Posterior vena cava (tissue), 2 donors: Measurements from ENCODE around the gene PCNX3. TPM values are rescaled to one million over a fixed set of nuclear protein-coding genes. Genes with fewer than 3 reads are reported as not detected.

Source experiments
- DNase-seq: peaks from one replicate; pipeline ENCODE4 v3.0.0-alpha.2; 2020; ENCODE audit warnings: low spot score
- intact Hi-C, 2 donors: fragments of 100-400 bp; cut with DNase I; formaldehyde crosslinking; loops; one replicate each; pipeline versions ENCODE4 v1.14.1 to v1.14.2; 2022 to 2023
- total RNA-seq, 2 donors: library from RNA; stranded (reverse); fragmentation: NEBNext Ultra II Directional; extraction: Animal tissue kit (Norgen Biotek cat#: 25700); gene quantifications; one replicate each; pipeline ENCODE4 v1.2.1, GENCODE V29; 2021
- donor health status: DM: yes; HTN: yes; CAD: no.
- donor health status: DM: yes; HTN: yes; CAD: no.

PCNX3 gene
- total RNA-seq, 2 donors from 2014 or later = 21.3 to 22.6 TPM

DNA sequence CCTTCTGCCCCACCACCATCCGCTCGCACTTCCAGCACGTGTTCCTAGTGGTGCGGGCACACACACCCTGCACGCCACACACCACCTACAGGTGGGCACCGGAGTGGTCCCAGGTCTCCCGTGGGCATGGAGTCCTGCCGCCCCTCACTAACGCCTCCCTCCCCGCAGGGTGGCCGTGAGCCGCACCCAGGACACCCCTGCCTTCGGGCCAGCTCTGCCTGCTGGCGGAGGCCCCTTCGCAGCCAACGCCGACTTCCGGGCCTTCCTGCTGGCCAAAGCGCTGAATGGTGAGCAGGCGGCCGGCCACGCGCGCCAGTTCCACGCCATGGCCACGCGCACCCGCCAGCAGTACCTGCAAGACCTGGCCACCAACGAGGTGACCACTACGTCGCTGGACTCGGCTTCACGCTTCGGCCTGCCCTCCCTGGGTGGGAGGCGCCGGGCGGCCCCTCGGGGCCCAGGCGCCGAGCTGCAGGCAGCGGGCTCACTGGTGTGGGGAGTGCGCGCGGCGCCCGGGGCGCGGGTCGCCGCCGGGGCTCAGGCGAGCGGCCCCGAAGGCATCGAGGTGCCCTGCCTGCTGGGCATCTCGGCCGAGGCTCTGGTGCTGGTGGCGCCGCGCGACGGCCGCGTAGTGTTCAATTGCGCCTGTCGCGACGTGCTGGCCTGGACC, 30.8 kb downstream of the PCNX3 start:
- intact Hi-C loops = no loop called here
- peak; percentile 76 for DNase-seq

DNA sequence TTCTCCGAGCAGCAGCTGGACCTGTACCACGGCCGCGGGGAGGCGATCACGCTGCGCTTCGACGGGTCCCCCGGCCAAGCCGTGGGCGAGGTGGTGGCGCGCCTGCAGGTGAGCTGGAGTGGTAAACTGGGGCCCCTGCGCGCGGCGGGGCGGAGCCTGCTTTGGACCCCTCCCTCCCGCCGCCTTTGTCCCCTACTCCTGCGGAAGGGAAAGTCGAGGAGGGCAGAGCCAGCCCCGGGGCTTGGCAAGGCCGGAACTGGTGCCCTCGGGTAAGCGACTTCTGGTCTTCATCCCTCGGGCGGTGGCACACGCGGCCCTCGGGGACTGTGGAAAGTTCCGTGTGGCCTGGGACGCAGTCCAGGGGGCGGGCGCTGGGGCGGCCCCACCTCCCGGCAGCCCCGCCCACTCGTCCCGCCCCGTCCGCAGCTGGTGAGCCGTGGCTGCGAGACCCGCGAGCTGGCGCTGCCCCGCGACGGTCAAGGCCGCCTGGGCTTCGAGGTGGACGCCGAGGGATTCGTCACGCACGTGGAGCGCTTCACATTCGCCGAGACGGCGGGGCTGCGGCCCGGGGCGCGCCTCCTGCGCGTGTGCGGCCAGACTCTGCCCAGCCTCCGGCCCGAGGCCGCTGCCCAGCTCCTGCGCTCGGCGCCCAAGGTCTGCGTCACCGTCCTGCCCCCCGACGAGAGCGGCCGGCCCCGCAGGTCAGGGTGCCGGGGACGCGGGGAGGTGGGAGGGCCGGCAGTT, 31.6 kb downstream of the PCNX3 start:
- intact Hi-C loops = no loop called here
- DNase-seq = peak; percentile 84

DNA sequence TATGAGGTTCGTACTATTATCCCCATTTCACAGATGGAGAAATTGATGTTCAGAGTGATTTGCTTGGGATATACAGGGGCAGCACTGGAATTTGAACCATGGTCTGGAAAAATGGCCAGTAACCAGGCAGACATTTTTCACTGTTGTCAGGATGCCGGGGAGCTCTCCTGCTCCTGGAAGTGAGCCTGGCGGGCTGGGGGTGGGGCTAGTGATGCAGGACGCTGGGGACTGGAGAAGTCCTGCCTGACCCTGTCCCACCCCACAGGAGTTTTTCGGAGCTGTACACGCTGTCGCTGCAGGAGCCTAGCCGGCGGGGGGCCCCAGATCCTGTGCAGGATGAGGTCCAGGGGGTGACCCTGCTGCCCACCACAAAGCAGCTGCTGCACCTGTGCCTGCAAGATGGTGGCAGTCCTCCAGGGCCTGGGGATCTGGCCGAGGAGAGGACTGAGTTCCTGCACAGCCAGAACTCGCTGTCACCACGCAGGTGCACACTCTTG, 33.5 kb downstream of the PCNX3 start:
- no peak for DNase-seq
- intact Hi-C loops = no loop called here

DNA sequence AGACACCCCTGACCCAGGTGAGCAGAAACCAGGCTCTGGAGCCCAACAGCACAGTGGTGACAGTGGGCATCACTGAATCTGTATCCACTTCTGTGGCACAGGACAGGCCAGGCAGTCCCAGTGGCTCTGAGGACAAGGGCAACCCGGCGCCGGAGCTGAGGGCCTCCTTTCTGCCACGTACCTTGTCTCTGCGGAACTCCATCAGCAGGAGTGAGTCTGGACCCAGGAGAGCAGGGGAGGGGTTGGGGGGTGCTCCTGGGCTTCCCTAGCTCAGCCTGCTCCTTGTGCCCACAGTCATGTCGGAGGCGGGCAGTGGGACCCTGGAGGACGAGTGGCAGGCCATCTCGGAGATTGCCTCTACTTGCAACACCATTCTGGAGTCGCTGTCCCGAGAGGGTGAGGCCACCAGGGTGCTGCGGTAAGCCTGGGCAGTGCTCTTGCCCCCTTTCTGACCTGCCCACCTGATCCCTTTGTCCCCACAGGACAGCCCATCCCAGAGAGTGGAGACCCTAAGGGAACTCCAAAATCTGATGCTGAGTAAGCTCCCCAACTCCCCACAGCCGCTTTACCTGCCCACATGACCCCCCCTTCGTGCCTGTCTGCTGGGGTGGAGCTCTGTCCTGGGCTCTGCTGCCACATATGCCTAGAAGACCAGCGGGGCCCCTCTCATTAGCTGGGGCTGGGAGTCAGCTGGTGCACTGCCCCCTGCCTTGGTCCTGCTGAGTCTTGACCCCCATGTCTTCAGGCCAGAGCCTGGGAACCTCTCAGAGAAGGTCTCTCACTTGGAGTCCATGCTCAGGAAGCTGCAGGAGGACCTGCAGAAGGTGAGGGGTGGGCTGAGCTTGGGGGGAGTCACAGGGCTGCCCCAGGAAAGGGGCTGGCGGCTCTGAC, 34.3 kb downstream of the PCNX3 start:
- DNase-seq = peak; percentile 78
- intact Hi-C loops = no loop called here

DNA sequence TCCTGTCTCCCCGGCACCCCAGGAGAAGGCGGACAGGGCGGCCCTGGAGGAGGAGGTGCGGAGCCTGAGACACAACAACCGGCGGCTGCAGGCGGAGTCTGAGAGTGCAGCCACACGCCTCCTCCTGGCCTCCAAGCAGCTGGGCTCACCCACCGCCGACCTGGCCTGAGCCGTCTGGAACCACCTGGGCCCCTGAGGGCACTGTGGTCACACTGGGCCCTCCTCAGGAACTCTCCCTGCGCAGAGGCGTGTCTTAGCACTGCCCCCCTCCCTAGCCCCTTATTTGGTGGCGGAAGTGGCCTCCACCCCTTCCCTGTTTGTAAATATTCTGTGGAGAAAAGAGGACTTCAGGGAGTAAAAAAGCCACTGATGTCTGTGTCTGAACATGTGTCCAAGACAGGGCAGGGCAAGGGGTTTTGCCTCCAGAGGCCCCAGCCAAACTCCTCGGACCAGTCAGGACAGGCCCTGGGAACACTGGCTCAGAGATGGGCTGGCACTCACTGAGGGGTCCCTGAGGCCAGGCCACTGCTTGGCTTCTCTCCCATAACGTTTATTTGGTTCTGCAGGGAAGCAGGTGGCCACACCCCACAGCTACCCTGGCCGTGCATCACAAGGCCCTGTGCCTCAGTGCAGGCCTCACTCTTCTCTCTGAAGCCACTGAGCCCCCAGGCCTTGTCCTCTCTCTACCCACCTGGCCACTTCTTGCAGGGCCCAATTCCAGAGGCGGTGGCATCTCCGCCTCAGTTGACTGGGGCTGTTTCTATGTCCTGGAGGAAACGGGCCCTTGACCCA, 35.2 kb downstream of the PCNX3 start:
- peak; percentile 79 for DNase-seq
- intact Hi-C loops = no loop called here

DNA sequence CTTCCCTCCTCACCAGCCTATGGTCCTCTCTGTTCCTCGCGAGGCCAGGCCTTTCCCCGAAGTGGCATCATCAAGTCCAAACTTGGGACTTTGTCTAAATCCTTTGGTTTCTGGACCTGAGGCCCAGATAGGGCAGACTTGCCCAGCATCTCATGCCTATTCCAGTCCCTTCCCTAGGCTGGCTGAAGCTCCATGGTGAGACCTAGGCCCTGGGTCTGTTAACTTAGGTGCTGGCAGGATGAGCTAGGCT, 35.7 kb downstream of the PCNX3 start:
- intact Hi-C loops = no loop called here
- no peak for DNase-seq

DNA sequence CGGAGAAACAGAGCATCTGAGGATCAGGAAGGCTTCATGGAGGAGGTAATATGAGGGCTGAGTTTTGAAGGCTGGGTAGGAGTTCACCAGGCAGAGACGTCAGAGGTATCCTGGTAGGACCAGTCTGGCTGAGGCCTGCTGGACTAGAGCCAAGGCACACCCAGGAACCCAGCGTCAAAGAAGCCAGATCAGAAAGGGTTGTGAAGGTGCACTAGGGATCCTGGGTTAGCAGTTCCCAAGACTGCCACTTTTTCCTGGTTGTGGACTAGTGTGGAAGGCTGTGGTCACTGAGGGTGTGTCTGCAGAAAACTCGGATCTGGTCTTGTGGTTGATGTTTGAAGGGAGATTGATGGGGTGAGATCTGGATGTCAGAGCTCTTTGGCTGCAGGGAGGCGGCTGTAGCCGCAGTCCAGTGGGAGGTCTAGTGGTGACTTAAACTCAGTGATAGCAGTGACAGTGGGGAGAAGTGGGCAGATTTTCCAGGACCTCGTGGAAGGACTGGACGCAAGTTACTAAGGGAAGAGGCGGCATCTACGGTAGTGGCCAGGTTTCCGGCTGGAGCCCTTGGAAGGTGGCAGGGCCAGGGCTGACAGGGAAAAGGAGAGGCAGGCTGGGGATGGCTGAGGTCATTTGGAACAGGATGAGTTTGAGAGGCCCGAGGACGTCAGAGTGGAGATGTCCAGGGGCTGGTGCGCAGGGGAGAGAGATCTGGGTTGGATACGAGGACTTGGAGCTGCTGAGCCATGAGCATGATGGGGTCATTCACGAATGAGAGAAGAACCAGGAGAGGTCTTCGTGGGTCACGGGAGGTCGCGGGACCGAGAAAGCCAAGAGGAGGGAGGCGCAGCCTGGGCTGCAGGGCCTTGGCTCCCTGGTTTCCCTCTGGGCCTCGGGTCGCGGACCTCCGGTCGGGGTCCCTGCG, 36.3 kb downstream of the PCNX3 start:
- intact Hi-C loops = no loop called here
- DNase-seq = peak; percentile 80

DNA sequence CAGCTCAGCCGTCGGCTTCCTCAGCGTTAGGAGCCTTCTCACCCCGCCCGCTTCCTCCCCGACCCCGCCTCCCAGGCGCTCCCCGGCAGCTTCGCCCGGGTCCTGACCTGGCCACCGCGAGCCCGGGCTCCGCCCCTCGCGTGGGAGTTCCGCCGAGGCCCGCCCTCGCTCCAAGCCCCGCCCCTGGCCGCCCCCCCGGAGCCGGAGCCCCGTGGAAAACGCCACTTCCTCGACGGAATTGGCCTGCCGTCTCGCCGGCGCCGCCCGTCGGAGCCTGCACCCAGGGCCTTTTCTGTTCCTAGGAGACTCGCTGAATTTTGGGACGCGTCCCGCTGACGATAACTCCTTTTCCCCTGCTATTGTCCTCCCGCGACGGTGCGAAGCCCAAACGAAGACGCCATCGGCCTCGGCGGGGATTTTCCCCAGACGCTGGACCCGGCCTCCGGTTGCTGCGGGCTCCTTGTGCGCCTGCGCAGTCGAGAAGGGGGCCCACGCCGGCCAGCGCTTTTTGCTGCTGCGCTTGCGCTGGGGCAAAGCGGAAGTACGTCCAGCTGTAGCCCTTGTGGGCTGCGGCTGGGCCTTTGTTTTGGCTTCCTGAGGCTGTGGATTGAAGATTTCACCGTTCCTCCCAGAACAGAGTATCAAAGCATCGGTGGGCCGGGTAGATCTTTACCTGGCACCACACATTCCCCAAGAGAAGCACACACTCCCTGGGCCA, 37.1 kb downstream of the PCNX3 start:
- intact Hi-C loops = no loop called here
- peak; percentile 99 for DNase-seq

DNA sequence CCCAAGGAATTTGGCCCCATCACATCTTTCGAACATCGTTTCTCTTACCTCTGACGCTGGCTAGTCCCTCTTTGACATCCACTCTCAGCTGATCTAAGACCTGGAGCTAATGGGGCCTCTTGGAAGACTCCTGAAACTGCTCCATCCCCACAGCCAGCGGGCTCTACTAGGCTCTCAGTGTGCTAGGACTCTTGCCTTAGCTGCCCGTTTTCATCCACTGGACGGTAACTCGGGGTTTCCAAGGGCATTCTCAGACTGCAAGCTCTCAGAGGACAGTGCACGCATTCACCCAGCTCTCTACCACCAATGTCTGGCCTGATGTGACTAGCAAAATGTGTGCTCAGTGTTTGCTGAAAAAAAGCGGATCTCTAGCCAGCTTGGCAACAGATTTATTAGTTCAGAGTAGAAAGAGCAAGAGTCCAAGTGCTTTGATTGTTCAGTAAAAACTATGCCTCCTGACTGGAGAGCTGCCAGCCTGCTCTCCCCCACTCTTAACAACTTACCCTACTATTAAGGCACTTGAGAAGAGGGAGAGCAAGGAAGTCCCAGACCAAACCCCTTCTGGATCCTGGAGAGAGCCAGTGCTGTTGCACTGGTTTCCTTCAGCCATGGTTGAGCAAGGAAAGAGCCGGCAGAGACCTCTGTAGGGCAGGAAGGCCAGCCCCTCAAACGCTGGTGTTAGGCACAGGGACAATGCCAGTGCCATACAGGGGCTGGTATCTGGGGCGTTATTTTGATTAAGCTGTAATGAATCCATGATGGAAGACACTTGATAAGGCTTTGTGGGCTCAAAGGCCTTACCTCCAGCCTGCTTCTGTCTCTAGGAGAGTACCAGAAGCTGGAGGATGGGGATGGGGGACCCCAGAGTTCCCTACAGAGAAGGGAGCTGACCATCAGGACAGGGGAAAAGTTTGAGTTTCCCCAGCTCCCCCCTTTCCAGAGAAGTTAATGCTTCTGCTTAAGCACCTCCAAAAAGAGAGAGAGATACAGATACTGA, 38.0 kb downstream of the PCNX3 start:
- intact Hi-C loops = no loop called here
- DNase-seq = no peak

DNA sequence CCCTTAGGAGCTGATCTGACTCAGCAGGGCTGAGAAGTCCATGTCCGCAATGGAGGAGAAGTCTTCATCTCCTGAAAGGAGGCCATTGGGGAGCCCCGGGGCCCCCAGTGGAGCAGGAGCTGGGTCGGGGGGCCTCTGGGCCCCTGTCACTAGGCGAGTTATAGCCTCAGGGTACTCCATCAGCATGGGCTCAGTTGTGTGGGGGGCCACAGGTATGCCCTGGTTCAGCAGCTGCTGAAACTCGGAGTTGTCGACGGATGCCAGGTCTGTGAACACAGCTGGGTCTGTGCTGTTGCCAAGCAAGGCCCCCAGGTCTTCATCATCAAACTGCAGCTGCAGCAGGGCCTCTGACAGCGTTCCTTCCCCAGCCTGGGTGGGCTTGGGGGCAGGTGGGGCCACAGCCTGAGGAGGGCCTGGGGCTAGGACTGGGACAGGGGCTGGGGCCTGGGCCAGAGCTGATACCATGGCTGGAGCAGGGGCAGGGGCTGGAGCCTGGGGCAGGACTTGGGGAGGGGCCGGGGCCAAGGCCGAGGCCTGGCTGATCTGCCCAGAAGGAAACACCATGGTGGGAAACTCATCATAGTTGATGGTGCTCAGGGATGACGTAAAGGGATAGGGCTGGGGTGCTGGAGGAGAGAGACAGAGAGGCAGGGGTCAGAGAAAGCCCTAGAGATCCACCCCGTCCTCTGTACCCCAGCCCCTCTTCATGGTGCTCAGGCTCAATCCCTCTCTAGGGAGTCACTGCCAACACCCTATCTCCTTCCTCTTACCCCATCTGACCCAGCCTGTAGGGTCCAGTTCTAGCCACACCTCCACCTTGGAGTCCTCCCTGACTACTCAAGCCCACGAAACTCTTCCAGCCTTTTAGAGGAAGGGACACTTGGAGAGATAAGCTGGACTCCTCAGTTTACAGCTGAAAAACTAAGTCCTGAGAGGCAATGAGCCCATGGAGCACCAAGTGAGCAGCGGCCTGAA, 39.1 kb downstream of the PCNX3 start:
- DNase-seq = peak; percentile 73

DNA sequence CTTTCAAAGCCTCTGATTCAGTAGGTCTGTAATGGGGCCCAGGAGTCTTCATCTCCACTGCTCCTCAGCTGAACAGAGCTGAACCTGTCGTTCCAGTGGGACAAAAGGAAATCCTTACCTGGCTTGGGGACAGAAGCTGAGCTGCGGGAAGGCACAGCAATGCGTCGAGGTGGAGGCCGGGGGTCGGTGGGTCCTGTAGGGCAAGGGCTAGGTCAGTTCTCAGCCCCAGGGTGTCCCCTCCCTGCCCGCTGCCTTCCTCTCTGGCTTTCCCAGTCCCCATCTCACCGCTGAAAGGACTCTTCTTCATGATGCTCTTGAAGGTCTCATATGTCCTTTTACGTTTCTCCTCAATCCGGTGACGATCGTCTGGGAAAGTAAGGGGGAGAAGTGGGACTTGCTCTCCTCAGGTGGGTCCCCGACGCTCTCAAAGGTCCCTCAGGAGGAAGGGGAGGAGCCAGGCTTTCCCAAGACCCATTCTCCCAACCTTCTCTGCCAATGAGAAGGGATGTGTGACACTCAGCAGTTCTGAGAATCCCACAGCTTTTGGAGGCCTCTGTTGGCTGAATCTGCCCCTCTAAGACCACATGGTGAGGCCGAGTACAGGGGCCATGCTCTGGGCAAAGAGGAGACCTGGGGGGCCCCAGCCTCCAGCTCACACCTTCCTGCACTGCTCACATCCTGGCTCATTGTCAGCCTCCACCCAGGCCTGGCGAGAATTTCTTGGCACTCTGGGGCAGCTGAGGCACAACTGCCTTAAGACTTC, 40.2 kb downstream of the PCNX3 start:
- intact Hi-C loops = no loop called here
- DNase-seq = no peak

More for the DNA sequence above, 39.1 kb downstream of the PCNX3 start:
- intact Hi-C loops = no loop called here

DNA sequence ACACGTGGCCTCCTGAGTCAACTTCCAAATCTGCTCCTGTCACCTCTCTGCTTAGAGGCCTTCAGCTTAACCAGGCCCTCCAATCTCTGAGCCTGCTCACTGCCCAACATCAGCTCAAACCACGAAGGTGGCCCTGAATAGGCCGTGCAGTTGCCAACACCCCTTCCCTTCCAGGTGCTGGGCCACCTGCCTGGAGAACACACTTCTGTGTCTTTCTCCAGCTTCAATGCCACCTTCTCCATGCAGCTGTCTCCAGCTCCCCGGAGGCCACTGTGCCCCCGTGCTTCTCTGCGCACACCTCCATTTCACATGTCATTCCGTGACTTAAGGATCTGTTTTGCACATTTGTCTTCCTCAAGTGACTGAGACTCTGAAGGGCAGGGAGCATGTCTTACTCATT, 41.9 kb downstream of the PCNX3 start:
- intact Hi-C loops = no loop called here
- DNase-seq = no peak

DNA sequence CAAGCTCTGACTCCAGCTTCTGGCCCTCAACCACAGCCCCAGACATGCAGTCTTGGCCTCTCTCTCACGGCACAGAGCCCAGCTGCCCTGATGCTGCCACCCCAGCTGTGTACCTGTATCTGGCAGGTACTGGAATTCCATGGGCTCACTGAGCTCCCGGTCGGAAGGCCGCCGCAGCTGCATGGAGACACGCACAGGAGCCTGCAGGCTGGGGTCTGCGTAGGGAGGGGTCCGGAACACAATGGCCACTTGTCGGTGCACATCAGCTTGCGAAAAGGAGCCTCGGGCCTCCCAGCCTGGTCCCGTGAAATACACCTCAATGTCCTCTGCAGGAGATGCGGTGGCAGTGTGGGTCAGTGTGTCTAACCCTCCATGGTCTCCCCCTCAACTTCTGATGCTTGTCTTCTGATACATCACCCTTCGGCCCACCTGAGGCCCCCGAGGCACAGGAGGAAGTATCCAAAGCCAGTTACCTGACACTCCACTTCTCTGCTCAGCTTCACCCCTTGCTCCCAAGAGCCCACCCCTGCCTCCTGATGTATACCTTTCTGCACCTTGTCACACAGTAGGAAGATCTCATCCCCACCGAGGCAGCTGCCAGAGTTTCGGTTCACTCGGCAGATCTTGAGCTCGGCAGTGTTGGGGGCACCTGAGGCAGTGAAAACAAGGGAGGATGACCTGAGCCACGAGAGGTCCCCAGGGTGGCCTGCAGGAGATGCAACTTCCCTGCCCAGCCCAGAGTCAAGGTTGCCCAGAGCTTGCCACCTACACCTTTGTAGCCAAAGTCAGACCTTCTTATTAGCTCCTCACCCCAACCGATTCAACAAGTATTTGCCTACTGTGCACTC, 42.8 kb downstream of the PCNX3 start:
- intact Hi-C loops = no loop called here
- DNase-seq = no peak

DNA sequence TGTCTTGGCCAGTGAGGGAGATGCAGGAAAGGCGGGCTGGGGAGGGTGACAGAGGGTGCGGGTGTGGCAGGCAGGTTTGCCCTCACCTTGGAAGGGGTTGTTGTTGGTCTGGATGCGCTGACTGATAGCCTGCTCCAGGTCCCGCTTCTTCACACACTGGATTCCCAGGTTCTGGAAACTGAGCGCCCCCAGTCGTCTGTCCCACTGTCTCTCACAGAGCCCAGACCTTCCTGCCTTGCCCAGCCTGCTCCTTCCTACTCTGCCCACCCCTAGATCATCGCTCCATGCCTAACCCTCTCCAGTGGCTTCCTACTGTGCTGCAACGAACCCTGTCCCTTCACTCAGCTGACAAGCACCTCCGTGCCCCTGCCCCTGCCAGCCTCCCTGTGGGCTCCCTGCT, 44.5 kb downstream of the PCNX3 start:
- intact Hi-C loops = no loop called here
- peak; percentile 58 for DNase-seq
